H9 (cell line): Measurements from ENCODE around the gene CLUH. TPM values are rescaled to one million over a fixed set of nuclear protein-coding genes. Genes with fewer than 3 reads are reported as not detected.
A peak's percentile ranks its signal among the peaks of the same experiment; 100 is the strongest.

ENCODE experiments used
- DNase-seq: peaks from one replicate; pipeline ENCODE4 v3.0.0-alpha.2; 2017
- H2AFZ ChIP-seq: one replicate; pipeline ENCODE4 v1.6.1; 2013; ENCODE audit warnings: mild to moderate bottlenecking, low read length, control low read depth, moderate library complexity
- H2AK5ac ChIP-seq: 2 replicates; pipeline ENCODE4 v1.6.1; 2013; ENCODE audit warnings: low read length, control low read depth, mixed read lengths; ENCODE audit not compliant: insufficient read length
- H2BK120ac ChIP-seq: one replicate; pipeline ENCODE4 v1.6.1; 2013; ENCODE audit warnings: low read depth, mild to moderate bottlenecking, low read length, control low read depth, inconsistent platforms; ENCODE audit not compliant: poor library complexity, severe bottlenecking
- H2BK12ac ChIP-seq: 2 replicates; pipeline ENCODE4 v1.6.1; 2013; ENCODE audit warnings: low read length, control low read depth, mixed read lengths, low read depth; ENCODE audit not compliant: insufficient read length
- H2BK15ac ChIP-seq: 2 replicates; pipeline ENCODE4 v1.6.1; 2013; ENCODE audit warnings: low read depth, low read length, control low read depth
- H2BK20ac ChIP-seq: one replicate; pipeline ENCODE4 v1.6.1; 2013; ENCODE audit warnings: low read depth, mild to moderate bottlenecking, low read length, control low read depth, inconsistent platforms; ENCODE audit not compliant: poor library complexity, severe bottlenecking
- H2BK5ac ChIP-seq: 2 replicates; pipeline ENCODE4 v1.6.1; 2013; ENCODE audit warnings: low read length, control low read depth, mixed read lengths; ENCODE audit not compliant: insufficient read length
- H3K14ac ChIP-seq: 2 replicates; pipeline ENCODE4 v1.6.1; 2013; ENCODE audit warnings: low read length, control low read depth; ENCODE audit not compliant: insufficient read depth
- H3K18ac ChIP-seq: 2 replicates; pipeline ENCODE4 v1.6.1; 2013; ENCODE audit warnings: low read depth, mild to moderate bottlenecking, mixed read lengths, low read length, control low read depth; ENCODE audit not compliant: insufficient read length
- H3K23ac ChIP-seq: 2 replicates; pipeline ENCODE4 v1.6.1; 2013; ENCODE audit warnings: low read length, control low read depth, mixed read lengths, low read depth; ENCODE audit not compliant: insufficient read length
- H3K23me2 ChIP-seq: 2 replicates; pipeline ENCODE4 v1.6.1; 2013; ENCODE audit warnings: low read depth, mild to moderate bottlenecking, mixed read lengths, low read length, control low read depth; ENCODE audit not compliant: insufficient read length, poor library complexity, severe bottlenecking
- H3K27ac ChIP-seq: 2 replicates; pipeline ENCODE4 v1.5.1; 2013; ENCODE audit warnings: low read length, control low read depth, mixed read lengths, low read depth; ENCODE audit not compliant: insufficient read length
- H3K27me3 ChIP-seq: 2 replicates; pipeline ENCODE4 v1.6.1; 2013; ENCODE audit warnings: low read length, control low read depth, inconsistent platforms; ENCODE audit not compliant: insufficient read depth
- H3K4ac ChIP-seq: 2 replicates; pipeline ENCODE4 v1.6.1; 2013; ENCODE audit warnings: low read depth, mild to moderate bottlenecking, control low read depth, inconsistent platforms, low read length, moderate library complexity
- H3K4me1 ChIP-seq: 2 replicates; pipeline ENCODE4 v1.6.1; 2013; ENCODE audit warnings: low read length, control low read depth, inconsistent platforms; ENCODE audit not compliant: insufficient read depth
- H3K4me2 ChIP-seq: 2 replicates; pipeline ENCODE4 v1.6.1; 2013; ENCODE audit warnings: low read length, control low read depth, mixed read lengths; ENCODE audit not compliant: insufficient read length, insufficient read depth
- H3K56ac ChIP-seq: 2 replicates; pipeline ENCODE4 v1.6.1; 2013; ENCODE audit warnings: low read depth, mild to moderate bottlenecking, mixed read lengths, low read length, control low read depth; ENCODE audit not compliant: insufficient read length
- H3K79me1 ChIP-seq: 2 replicates; pipeline ENCODE4 v1.6.1; 2013; ENCODE audit warnings: low read depth, mild to moderate bottlenecking, moderate library complexity, low read length, control low read depth, inconsistent platforms; ENCODE audit not compliant: insufficient read depth, poor library complexity, severe bottlenecking
- H3K79me2 ChIP-seq: 2 replicates; pipeline ENCODE4 v1.6.1; 2013; ENCODE audit warnings: low read length, control low read depth, inconsistent platforms; ENCODE audit not compliant: insufficient read depth
- H3K9ac ChIP-seq: 2 replicates; pipeline ENCODE4 v1.6.1; 2013; ENCODE audit warnings: low read length, control low read depth, mixed read lengths; ENCODE audit not compliant: insufficient read length; ENCODE audit errors: extremely low read depth
- H3K9me3 ChIP-seq: one replicate; pipeline ENCODE4 v1.6.1; 2013; ENCODE audit warnings: low read depth, low read length, inconsistent platforms; ENCODE audit not compliant: control insufficient read depth
- H3T11ph ChIP-seq: one replicate; pipeline ENCODE4 v1.6.1; 2013; ENCODE audit warnings: mild to moderate bottlenecking, low read length, control low read depth, inconsistent platforms
- H4K20me1 ChIP-seq: one replicate; pipeline ENCODE4 v1.6.1; 2013; ENCODE audit not compliant: control insufficient read depth, insufficient read length, insufficient read depth
- H4K5ac ChIP-seq: 2 replicates; pipeline ENCODE4 v1.6.1; 2013; ENCODE audit warnings: low read depth, mild to moderate bottlenecking, mixed read lengths, low read length, control low read depth; ENCODE audit not compliant: insufficient read length
- H4K8ac ChIP-seq: replicated peaks from 2 replicates; pipeline ENCODE4 v1.6.1; 2013; ENCODE audit warnings: low read length, control low read depth, mixed read lengths, low read depth; ENCODE audit not compliant: insufficient read length
- H4K91ac ChIP-seq: 2 replicates; pipeline ENCODE4 v1.6.1; 2013; ENCODE audit warnings: low read depth, mild to moderate bottlenecking, moderate library complexity, mixed read lengths, low read length, control low read depth; ENCODE audit not compliant: insufficient read length
- H3K27ac Mint-ChIP-seq, 3 experiments: 2 replicates in 2 of 3; 3 replicates in 1 of 3; pipeline ENCODE4 v1.8.0; 2020 to 2021; ENCODE audit warnings: mixed read lengths in 3 of 3, mild to moderate bottlenecking in 1 of 3, moderate library complexity in 1 of 3
- H3K27me3 Mint-ChIP-seq: 2 replicates; pipeline ENCODE4 v1.8.0; 2021; ENCODE audit warnings: low read depth, mild to moderate bottlenecking, moderate library complexity, mixed read lengths
- H3K36me3 Mint-ChIP-seq, 3 experiments: 2 replicates in 2 of 3; 3 replicates in 1 of 3; pipeline ENCODE4 v1.8.0; 2020 to 2021; ENCODE audit warnings: low read depth in 3 of 3, mixed read lengths in 3 of 3; ENCODE audit not compliant: insufficient read depth in 1 of 3
- H3K4me1 Mint-ChIP-seq, 2 experiments: 2 replicates each; pipeline ENCODE4 v1.8.0; 2020; ENCODE audit warnings: mixed read lengths in 2 of 2
- H3K4me3 Mint-ChIP-seq, 2 experiments: 2 replicates in 1 of 2; 3 replicates in 1 of 2; pipeline ENCODE4 v1.8.0; 2020 to 2021; ENCODE audit warnings: mild to moderate bottlenecking in 2 of 2, mixed read lengths in 2 of 2, moderate library complexity in 1 of 2
- H3K9me3 Mint-ChIP-seq, 2 experiments: 2 replicates in 1 of 2; 3 replicates in 1 of 2; pipeline ENCODE4 v1.8.0; 2020; ENCODE audit warnings: mild to moderate bottlenecking in 2 of 2, mixed read lengths in 2 of 2, moderate library complexity in 1 of 2
- CTCF ChIP-seq: fragments of 200-600 bp; sonication (generic); conservative IDR thresholded peaks from 3 replicates; pipeline ENCODE4 v1.8.0; 2021; ENCODE audit warnings: antibody characterized with exemption, mild to moderate bottlenecking
- WGBS: extraction: QIAGEN DNeasy Blood & Tissue Kit; methylation state at CpG from one replicate; pipeline ENCODE4 v1.1.7; 2013; ENCODE audit warnings: missing lambda C conversion rate, low lambda C conversion rate, mixed read lengths; ENCODE audit not compliant: insufficient read length; ENCODE audit errors: extremely low coverage; 5-methylcytosine and 5-hydroxymethylcytosine counted together
- total RNA-seq: library from RNA; stranded (reverse); gene quantifications from 2 replicates; pipeline ENCODE4 v1.2.1, GENCODE V29; 2021

CLUH gene
- total RNA-seq, 1 experiment from 2014 or later = 91.3 TPM

DNA sequence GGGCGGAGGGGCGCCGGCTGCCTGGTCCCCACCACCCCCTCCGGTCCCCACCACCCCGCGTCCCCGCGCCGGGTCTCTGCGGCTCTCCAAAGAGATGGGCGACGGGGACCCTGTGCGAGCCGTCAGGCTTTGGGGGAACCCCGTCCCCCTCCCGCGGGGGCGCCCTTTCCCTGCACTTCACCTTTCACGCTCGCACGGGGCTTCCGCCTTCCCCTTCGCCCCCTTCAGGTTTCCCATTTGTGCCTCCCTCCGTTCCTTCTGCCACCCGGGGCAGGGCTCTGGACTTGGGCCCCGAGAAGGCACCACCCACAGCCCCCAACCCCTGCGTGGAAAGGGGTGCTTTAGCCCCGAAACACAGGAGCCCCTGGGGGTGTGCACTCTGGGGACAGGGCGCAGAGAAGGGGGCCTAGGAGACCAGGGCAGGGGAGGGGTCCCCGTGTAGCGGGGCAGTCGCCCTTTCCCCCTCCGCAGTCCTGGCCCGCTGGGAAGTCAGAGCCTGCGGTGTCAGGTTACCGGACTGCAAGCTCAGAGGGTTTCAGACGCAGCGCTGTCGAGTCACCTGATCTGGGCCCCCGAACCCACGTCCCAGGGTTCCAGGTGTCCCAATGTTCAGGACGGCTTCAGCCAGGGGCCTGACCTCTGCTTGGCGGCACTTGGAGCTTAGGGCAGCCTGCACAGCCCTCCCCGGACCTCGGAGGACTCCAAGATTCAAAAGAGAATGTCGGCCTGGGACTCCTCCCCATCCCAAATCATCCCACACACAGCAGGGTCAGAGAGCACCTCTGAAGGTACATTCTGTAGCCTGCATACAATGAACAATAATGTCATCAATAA, 44.5 kb upstream of the CLUH start:
- Histone ChIP-seq H3K4ac (no peak overlapping the region), H3K9me3 (no peaks in the 10 kb centered on the region), H3K18ac (no peak overlapping the region), H3T11ph (no peak overlapping the region), H3K23me2 (peaks cover 2% of the 10 kb centered on the region), H2BK5ac (no peak overlapping the region), H3K27me3 (no peaks in the 10 kb centered on the region), H2BK20ac (no peak overlapping the region), H3K79me2 (no peaks in the 10 kb centered on the region), H3K4me2 (peak overlapping the region; percentile 25), H2BK120ac (peak overlapping the region; percentile 74), H2AFZ (no peak overlapping the region), H3K23ac (no peak overlapping the region), H4K8ac (no peak overlapping the region), H2BK15ac (no peak overlapping the region), H3K79me1 (no peaks in the 10 kb centered on the region), H2AK5ac (no peak overlapping the region), H3K27ac (no peak overlapping the region), H2BK12ac (no peak overlapping the region), H4K20me1 (no peaks in the 10 kb centered on the region), H4K5ac (no peak overlapping the region), H3K4me1 (no peaks in the 10 kb centered on the region), H3K14ac (peak overlapping the region; percentile 31; the same call in 1 of the 2 replicates), H3K9ac (no peak overlapping the region), H4K91ac (no peak overlapping the region), H3K56ac (no peak overlapping the region)
- H3K4me1 Mint-ChIP-seq = peaks cover 13 to 14% of the 10 kb centered on the region in 2 experiments
- peak overlapping the region; percentile 69 to 87 for H3K4me3 Mint-ChIP-seq
- no peaks in the 10 kb centered on the region for H3K9me3 Mint-ChIP-seq
- no peak for TF ChIP-seq CTCF
- no CpG with 5 or more reads among the region's 46 CpGs for WGBS
- H3K27me3 Mint-ChIP-seq = peaks cover 40% of the 10 kb centered on the region
- H3K27ac Mint-ChIP-seq = no peak overlapping the region; a peak in 2 of 7 replicates
- DNase-seq = peak; percentile 94
- H3K36me3 Mint-ChIP-seq = peaks cover 0 to 4% (median 3%) of the 10 kb centered on the region in 3 experiments; a peak in 4 of 7 replicates
